K562 (cell line): Measurements from ENCODE around the gene UBL7. TPM values are rescaled to one million over a fixed set of nuclear protein-coding genes. Genes with fewer than 3 reads are reported as not detected.

Source experiments
- ATAC-seq: fragments of 200-7000 bp; cut with Tn5 transposase; 3 replicates; pipeline ENCODE4 v1.9.1; 2020; ENCODE audit warnings: moderate library complexity
- BruUV-seq: library from RNA; stranded (reverse); fragments of 400-500 nt; replicated peaks from 2 replicates; lab custom pipeline; 2021; lab: Mats Ljungman, UMichigan
- CTCF ChIA-PET: fragments of 300-600 bp; formaldehyde crosslinking; extraction: SDS; loops from one replicate; lab custom pipeline; 2021; ENCODE audit warnings: low intra/inter-chr PET ratio; lab: Yijun Ruan, JAX
- POLR2A ChIA-PET: fragments of 300-600, 350-650 bp; sonication (Branson Sonifier 250); formaldehyde crosslinking; extraction: SDS; loops from one replicate; lab custom pipeline; 2021; ENCODE audit warnings: antibody characterized with exemption, inconsistent platforms; lab: Yijun Ruan, JAX
- DNase-seq, 4 experiments: peaks; one replicate each; pipeline versions ENCODE4 v3.0.0 to v3.0.0-alpha.2; 2011 to 2018; ENCODE audit warnings: low spot score in 3 of 4, mixed read lengths in 3 of 4; ENCODE audit errors: extremely low read depth in 1 of 4
- FAIRE-seq: peaks from 2 replicates; lab custom pipeline; 2011; peaks lifted over from hg19 to GRCh38; lab: Jason Lieb, UNC
- H2AFZ ChIP-seq: 2 replicates; pipeline ENCODE4 v1.6.0; 2011; ENCODE audit warnings: low read depth, low read length, control low read depth, inconsistent platforms
- H3K27ac ChIP-seq: fragments of 200-600 bp; 3 replicates; pipeline ENCODE4 v1.8.0; 2011; ENCODE audit warnings: low read depth, mild to moderate bottlenecking, control low read depth, inconsistent platforms, low read length, moderate library complexity, mixed read lengths; ENCODE audit errors: extremely low read depth
- H3K27me3 ChIP-seq, 2 experiments: fragments of 300-600 bp in 1 of 2; 2 replicates in 1 of 2; 3 replicates in 1 of 2; pipeline versions ENCODE4 v1.6.0 to v1.8.0; 2011; ENCODE audit warnings: inconsistent platforms in 2 of 2, low read length in 2 of 2, mild to moderate bottlenecking in 1 of 2, mixed read lengths in 1 of 2, moderate library complexity in 1 of 2; ENCODE audit not compliant: control insufficient read depth in 2 of 2, insufficient read depth in 2 of 2
- H3K36me3 ChIP-seq: fragments of 300-600 bp; 3 replicates; pipeline ENCODE4 v1.8.0; 2011; ENCODE audit warnings: mild to moderate bottlenecking, low read length, inconsistent platforms; ENCODE audit not compliant: control insufficient read depth, insufficient read depth
- H3K4me1 ChIP-seq, 2 experiments: fragments of 200-600 bp in 1 of 2; replicated peaks in 1 of 2; 2 replicates in 1 of 2; 3 replicates in 1 of 2; pipeline versions ENCODE4 v1.5.1 to v1.8.0; 2011; ENCODE audit warnings: inconsistent platforms in 2 of 2, low read length in 2 of 2, mild to moderate bottlenecking in 1 of 2, mixed read lengths in 1 of 2, moderate library complexity in 1 of 2; ENCODE audit not compliant: control insufficient read depth in 2 of 2, insufficient read depth in 2 of 2
- H3K4me2 ChIP-seq: 2 replicates; pipeline ENCODE4 v1.6.1; 2011; ENCODE audit warnings: low read length, control low read depth, inconsistent platforms, mixed read lengths; ENCODE audit not compliant: insufficient read depth
- H3K4me3 ChIP-seq: fragments of 200-600 bp; sonication (generic), shearing (Covaris generic); 2 replicates; pipeline ENCODE4 v1.5.1; 2016; ENCODE audit warnings: control low read depth, inconsistent platforms
- H3K79me2 ChIP-seq: fragments of 200-600 bp; 3 replicates; pipeline ENCODE4 v1.8.0; 2011; ENCODE audit warnings: low read length, inconsistent platforms; ENCODE audit not compliant: control insufficient read depth, insufficient read depth
- H3K9ac ChIP-seq, 2 experiments: 2 replicates each; pipeline versions ENCODE4 v1.6.0 to v1.6.1; 2011; ENCODE audit warnings: low read depth in 2 of 2, low read length in 2 of 2, control low read depth in 1 of 2, inconsistent platforms in 1 of 2, mild to moderate bottlenecking in 1 of 2, mixed read lengths in 1 of 2; ENCODE audit not compliant: insufficient read depth in 1 of 2
- H3K9me1 ChIP-seq: one replicate; pipeline ENCODE4 v1.6.0; 2011; ENCODE audit warnings: inconsistent platforms, mild to moderate bottlenecking, low read length, moderate library complexity; ENCODE audit not compliant: control insufficient read depth, insufficient read depth
- H3K9me3 ChIP-seq: replicated peaks from 2 replicates; pipeline ENCODE4 v1.5.1; 2011; ENCODE audit warnings: low read depth, low read length, inconsistent platforms; ENCODE audit not compliant: control insufficient read depth, insufficient read depth
- H4K20me1 ChIP-seq: replicated peaks from 2 replicates; pipeline ENCODE4 v1.6.1; 2011; ENCODE audit warnings: low read length, inconsistent platforms, mixed read lengths; ENCODE audit not compliant: control insufficient read depth, insufficient read depth
- BRD4 ChIP-seq: fragments of 200-600 bp; sonication (generic); IDR thresholded peaks from 2 replicates; pipeline ENCODE4 v1.6.1; 2017; ENCODE audit warnings: inconsistent platforms
- EP300 ChIP-seq: IDR thresholded peaks from 2 replicates; pipeline ENCODE4 v1.6.1; 2012; ENCODE audit warnings: low read length, improper control_type of control experiment
- RBM39 ChIP-seq: fragments of 200-400 bp; formaldehyde crosslinking; optimal IDR thresholded peaks from 2 replicates; pipeline ENCODE3; 2018; ENCODE audit warnings: low read depth, low read length
- TRIM25 ChIP-seq: fragments of 450-650 bp; IDR thresholded peaks from 2 replicates; pipeline ENCODE4 v1.7.0; 2016; ENCODE audit warnings: borderline replicate concordance
- WHSC1 ChIP-seq: IDR thresholded peaks from one replicate; pipeline ENCODE4 v1.6.1; 2012; ENCODE audit warnings: low read length, control low read depth, inconsistent platforms
- ZNF586 ChIP-seq: fragments of 450-650 bp; formaldehyde crosslinking; conservative IDR thresholded peaks from 2 replicates; pipeline ENCODE4 v1.4.0; 2020; ENCODE audit warnings: mild to moderate bottlenecking, moderate library complexity
- WGBS: fragments of 100-300 bp; shearing (Covaris generic); methylation state at CpG from one replicate; pipeline ENCODE4 v1.1.6; 2016; ENCODE audit warnings: low coverage, mixed read lengths; ENCODE audit not compliant: insufficient coverage; ENCODE audit errors: missing lambda C conversion rate; 5-methylcytosine and 5-hydroxymethylcytosine counted together
- in situ Hi-C: fragments of 300-500 bp; cut with MboI; formaldehyde crosslinking; loops from 4 replicates; pipeline ENCODE4 v1.15.0; 2018; ENCODE audit warnings: inconsistent platforms, mixed read lengths
- intact Hi-C: fragments of 100-400 bp; cut with micrococcal nuclease; formaldehyde crosslinking; loops from 2 replicates; pipeline ENCODE4 v1.14.2; 2022
- polyA plus RNA-seq, 8 experiments: library from polyadenylated mRNA; depleted of rRNA in 4 of 8; stranded (reverse) in 5 of 8; unstranded in 3 of 8; fragments of >200 nt; fragmentation: Nextera tagmentation in 2 of 8; fragmentation: Illumina TruSeq in 1 of 8; extraction: Ambion mirVana in 2 of 8; extraction: Trizol in 1 of 8; gene quantifications; 2 replicates each; pipeline versions ENCODE4 v1.2.1 to v1.2.3, GENCODE V29; 2011 to 2014; ENCODE audit warnings: inconsistent platforms in 1 of 8, missing spikeins in 1 of 8
- total RNA-seq, 7 experiments: library from RNA; depleted of rRNA in 6 of 7; stranded (reverse); fragments of >200 nt in 6 of 7; fragmentation: Illumina TruSeq in 2 of 7; extraction: Trizol in 2 of 7; gene quantifications; 2 replicates each; pipeline versions ENCODE4 v1.2.1 to v1.2.3, GENCODE V29; 2011 to 2021; ENCODE audit warnings: low replicate concordance in 1 of 7
- TF ChIP-seq, protein P1 (sequence below): sonication (generic); formaldehyde crosslinking; IDR thresholded peaks from 2 replicates; pipeline ENCODE4 v1.8.1; 2022; ENCODE audit warnings: missing genetic modification reagents

UBL7 gene
- total and polyA plus RNA-seq, 9 of the 15 experiments (the other 6 are each of a cell fraction or from before 2014, with no cell fraction given), result 19.2 to 63.4 (median 44.9) TPM

DNA sequence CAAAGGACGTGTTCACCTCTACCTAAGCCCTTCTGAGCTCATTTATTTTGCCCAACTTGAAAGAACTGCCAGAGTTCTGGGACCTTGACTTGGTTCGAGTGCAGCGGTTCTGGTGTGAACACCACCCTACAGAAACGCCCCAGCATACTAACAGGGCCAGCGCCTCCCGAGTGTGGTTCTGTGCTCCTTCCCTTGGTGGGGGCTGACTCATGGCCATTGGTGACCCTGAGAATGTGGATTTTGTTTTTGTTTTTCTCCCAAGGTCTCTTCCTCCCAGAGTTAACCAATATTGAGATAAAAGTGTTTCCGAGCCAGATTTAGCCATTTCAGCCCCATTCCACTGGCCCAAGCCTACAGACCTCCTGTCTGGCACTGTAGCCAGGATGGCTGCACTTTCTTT is 55.1 kb downstream of the UBL7 start:
- ChIA-PET CTCF (no interaction called here), POLR2A (interaction anchor here (0.5 to 2.3 kb wide), 7 partner anchors 10 to 379 kb away, joined by 3 to 9 read pairs (median 3); no protein-coding TSS in a partner anchor)
- Histone ChIP-seq H3K4me1 (peaks cover 52 to 65% of the 10 kb centered on the region in 2 experiments), H3K9ac (no peak overlapping the region; a peak in 1 of 4 replicates), H3K9me1 (no peaks in the 10 kb centered on the region), H3K36me3 (peaks cover 10% of the 10 kb centered on the region; the same call in 1 of the 3 replicates), H3K27me3 (no peaks in the 10 kb centered on the region), H4K20me1 (no peaks in the 10 kb centered on the region), H3K9me3 (no peaks in the 10 kb centered on the region), H3K79me2 (no peaks in the 10 kb centered on the region), H3K27ac (no peak overlapping the region), H3K4me3 (no peak overlapping the region), H2AFZ (peak overlapping the region; percentile 38; the same call in 1 of the 2 replicates), H3K4me2 (no peak overlapping the region)
- no peak for ATAC-seq
- in situ Hi-C loops, result no loop called here
- no peak for TF ChIP-seq RBM39
- TF ChIP-seq BRD4, result no peak
- TF ChIP-seq WHSC1, result peak; percentile 10
- TF ChIP-seq ZNF586 (CRISPR knock-in tag), result no peak
- TF ChIP-seq TRIM25, result no peak
- TF ChIP-seq, protein P1, sequence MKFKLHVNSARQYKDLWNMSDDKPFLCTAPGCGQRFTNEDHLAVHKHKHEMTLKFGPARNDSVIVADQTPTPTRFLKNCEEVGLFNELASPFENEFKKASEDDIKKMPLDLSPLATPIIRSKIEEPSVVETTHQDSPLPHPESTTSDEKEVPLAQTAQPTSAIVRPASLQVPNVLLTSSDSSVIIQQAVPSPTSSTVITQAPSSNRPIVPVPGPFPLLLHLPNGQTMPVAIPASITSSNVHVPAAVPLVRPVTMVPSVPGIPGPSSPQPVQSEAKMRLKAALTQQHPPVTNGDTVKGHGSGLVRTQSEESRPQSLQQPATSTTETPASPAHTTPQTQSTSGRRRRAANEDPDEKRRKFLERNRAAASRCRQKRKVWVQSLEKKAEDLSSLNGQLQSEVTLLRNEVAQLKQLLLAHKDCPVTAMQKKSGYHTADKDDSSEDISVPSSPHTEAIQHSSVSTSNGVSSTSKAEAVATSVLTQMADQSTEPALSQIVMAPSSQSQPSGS (CRISPR knock-in tag), result no peak
- TF ChIP-seq EP300, result no peak
- no peak for FAIRE-seq
- intact Hi-C loops, result no loop called here
- no peak for DNase-seq
- BruUV-seq, result no TSS peak
- 42% methylated on average over 7 of the region's 7 CpGs for WGBS
